ENCODE measurements around the gene UPF3A. TPM values are rescaled to one million over a fixed set of nuclear protein-coding genes. Genes with fewer than 3 reads are reported as not detected.

The UPF3A gene
- total RNA-seq, 1 donor from 2014 or later, result 91.8 TPM

DNA sequence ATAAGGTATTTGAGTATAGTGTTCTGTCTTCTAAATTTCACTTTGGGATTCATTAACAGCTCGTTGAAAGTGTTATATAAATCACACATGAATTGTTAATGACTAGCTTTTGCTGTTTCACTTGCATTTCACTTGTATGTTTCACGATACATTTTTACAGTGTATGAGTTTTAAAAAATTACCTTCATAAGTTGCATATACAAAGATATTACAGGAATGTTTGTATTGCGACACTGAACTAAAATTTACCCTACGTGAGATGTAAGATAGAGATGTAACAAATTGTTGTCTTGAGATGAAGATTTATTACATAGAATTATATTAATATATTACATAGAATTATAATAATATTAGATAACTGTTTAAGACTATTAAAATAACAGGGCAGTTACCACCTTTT, 45.2 kb upstream of the UPF3A start:
- Mint-ChIP-seq H3K36me3 (peaks cover 14% of the 10 kb centered on the region), H3K4me1 (ENCODE audit: unreplicated experiment) (peaks cover 10% of the 10 kb centered on the region), H3K9me3 (no peaks in the 10 kb centered on the region), H3K27ac (peak overlapping the region; percentile 74), H3K27me3 (peaks cover 13% of the 10 kb centered on the region), H3K4me3 (peak overlapping the region; percentile 94)
- DNase-seq (ENCODE audit: extremely low spot score, unreplicated experiment), result no peak
- TF ChIP-seq, protein P1, sequence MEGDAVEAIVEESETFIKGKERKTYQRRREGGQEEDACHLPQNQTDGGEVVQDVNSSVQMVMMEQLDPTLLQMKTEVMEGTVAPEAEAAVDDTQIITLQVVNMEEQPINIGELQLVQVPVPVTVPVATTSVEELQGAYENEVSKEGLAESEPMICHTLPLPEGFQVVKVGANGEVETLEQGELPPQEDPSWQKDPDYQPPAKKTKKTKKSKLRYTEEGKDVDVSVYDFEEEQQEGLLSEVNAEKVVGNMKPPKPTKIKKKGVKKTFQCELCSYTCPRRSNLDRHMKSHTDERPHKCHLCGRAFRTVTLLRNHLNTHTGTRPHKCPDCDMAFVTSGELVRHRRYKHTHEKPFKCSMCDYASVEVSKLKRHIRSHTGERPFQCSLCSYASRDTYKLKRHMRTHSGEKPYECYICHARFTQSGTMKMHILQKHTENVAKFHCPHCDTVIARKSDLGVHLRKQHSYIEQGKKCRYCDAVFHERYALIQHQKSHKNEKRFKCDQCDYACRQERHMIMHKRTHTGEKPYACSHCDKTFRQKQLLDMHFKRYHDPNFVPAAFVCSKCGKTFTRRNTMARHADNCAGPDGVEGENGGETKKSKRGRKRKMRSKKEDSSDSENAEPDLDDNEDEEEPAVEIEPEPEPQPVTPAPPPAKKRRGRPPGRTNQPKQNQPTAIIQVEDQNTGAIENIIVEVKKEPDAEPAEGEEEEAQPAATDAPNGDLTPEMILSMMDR (conservative IDR thresholded peaks at IDR 0.05), result no peak

DNA sequence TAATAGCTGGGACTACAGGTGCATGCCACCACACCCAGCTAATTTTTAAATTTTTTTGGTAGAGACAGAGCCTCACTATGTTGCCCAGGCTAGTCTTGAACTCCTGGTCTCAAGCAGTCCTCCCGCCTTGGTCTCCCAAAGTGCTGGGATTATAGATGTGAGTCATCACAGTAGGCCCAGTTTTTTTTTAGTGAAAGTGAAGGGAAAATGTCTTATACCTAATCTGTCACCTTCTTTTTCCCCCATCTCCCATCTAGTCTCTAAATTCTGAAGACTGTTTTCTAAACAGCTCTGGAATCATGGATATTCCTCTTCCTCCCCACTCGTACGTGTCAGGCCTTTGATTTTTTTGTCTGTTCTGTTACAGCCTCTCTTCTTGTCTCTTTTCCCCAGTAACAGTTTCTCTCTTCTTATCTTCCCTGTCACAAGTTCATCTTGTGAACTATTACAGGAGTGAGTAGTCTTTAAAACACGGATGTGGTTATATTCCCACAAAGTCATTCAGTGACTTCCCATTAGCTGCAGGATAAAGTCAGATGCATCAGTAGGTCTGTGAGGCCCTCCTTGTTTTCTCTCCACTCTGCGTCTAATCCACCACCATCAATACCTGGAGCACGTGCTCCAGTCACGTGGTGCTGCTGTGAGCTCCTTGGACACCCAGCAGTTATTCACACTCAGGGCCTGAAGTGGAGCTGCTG, 43.8 kb upstream of the UPF3A start:
- peaks cover 23% of the 10 kb centered on the region for H3K36me3 Mint-ChIP-seq
- no peak for DNase-seq (ENCODE audit: extremely low spot score, unreplicated experiment)
- peak overlapping the region; percentile 57 for H3K4me3 Mint-ChIP-seq
- H3K4me1 Mint-ChIP-seq (ENCODE audit: unreplicated experiment), result peaks cover 10% of the 10 kb centered on the region
- H3K9me3 Mint-ChIP-seq, result no peaks in the 10 kb centered on the region
- peaks cover 5% of the 10 kb centered on the region for H3K27me3 Mint-ChIP-seq
- H3K27ac Mint-ChIP-seq, result no peak overlapping the region
- TF ChIP-seq, protein P1 (conservative IDR thresholded peaks at IDR 0.05), result no peak

DNA sequence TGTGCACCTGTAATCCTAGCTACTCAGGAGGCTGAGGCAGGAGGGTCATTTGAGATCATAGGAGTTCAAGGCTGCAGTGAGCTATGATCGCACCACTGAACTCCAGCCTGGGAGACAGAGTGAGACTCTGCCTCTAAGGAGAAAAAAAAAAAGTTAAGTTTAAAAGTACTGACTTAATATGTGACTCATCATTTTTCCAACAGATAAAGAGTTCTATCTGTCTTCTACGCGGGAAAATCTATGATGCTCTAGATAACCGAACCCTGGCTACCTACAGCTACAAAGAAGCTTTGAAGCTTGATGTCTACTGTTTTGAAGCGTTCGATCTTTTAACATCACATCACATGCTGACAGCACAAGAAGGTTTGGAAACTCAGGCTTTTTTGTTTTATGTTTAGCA, 39.5 kb upstream of the UPF3A start:
- H3K36me3 Mint-ChIP-seq, result peaks cover 36% of the 10 kb centered on the region
- H3K4me1 Mint-ChIP-seq (ENCODE audit: unreplicated experiment), result no peaks in the 10 kb centered on the region
- H3K27me3 Mint-ChIP-seq, result no peaks in the 10 kb centered on the region
- H3K4me3 Mint-ChIP-seq, result no peak overlapping the region
- no peak overlapping the region for H3K27ac Mint-ChIP-seq
- no peak for DNase-seq (ENCODE audit: extremely low spot score, unreplicated experiment)
- TF ChIP-seq, protein P1 (conservative IDR thresholded peaks at IDR 0.05), result no peak
- H3K9me3 Mint-ChIP-seq, result no peaks in the 10 kb centered on the region

DNA sequence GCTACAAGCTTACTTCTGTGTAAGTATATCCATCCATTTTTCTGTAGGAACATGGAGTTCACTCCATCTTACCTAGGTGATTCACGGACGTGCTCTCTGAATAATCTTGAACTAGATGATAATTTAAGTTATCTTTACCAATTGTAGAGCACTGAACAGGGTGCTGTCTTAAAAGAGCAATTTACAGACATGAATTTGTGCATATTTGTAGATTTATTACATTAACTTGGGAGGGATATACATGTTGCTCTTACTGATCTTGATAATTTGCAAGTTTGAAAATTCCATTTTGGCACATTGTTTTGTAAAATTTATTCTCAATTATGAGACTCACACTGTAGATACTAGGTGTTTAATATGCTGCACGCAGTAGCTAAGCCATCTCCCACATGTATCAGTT, 37.4 kb upstream of the UPF3A start:
- no peaks in the 10 kb centered on the region for H3K4me1 Mint-ChIP-seq (ENCODE audit: unreplicated experiment)
- TF ChIP-seq, protein P1 (conservative IDR thresholded peaks at IDR 0.05), result no peak
- H3K4me3 Mint-ChIP-seq, result no peak overlapping the region
- peaks cover 30% of the 10 kb centered on the region for H3K36me3 Mint-ChIP-seq
- no peaks in the 10 kb centered on the region for H3K9me3 Mint-ChIP-seq
- H3K27ac Mint-ChIP-seq, result no peak overlapping the region
- no peak for DNase-seq (ENCODE audit: extremely low spot score, unreplicated experiment)
- no peaks in the 10 kb centered on the region for H3K27me3 Mint-ChIP-seq

DNA sequence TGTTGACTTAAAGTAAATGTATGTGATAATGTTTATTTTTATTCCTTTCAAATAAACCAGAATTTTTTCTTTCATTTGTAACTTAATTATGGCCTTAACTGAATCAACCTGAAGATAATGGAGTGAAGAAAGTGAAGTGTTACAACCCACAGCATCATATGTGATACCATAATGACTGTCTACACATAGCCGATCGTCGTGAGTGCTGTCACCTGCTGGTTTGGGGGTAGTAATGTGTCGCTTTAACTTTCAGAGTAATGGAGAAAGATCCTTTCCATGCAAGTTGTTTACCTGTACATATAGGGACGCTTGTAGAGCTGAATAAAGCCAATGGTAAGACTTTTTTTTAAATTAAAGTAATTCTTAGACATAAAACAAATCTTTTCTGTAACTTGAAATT, 36.8 kb upstream of the UPF3A start:
- Mint-ChIP-seq H3K27ac (no peak overlapping the region), H3K27me3 (no peaks in the 10 kb centered on the region), H3K4me1 (ENCODE audit: unreplicated experiment) (no peaks in the 10 kb centered on the region), H3K9me3 (no peaks in the 10 kb centered on the region), H3K4me3 (no peak overlapping the region), H3K36me3 (peaks cover 27% of the 10 kb centered on the region)
- no peak for DNase-seq (ENCODE audit: extremely low spot score, unreplicated experiment)
- TF ChIP-seq, protein P1 (conservative IDR thresholded peaks at IDR 0.05), result no peak

All from type B pancreatic cell (in vitro differentiated cells).